HG03521 (cell line): ENCODE measurements around the gene JMJD6.
A peak's percentile ranks its signal among the peaks of the same experiment; 100 is the strongest.
"Not testable (repeated sequence)": the region's sequence is repeated elsewhere in the genome, so short reads cannot be mapped to it uniquely, and the experiment has no call there.

Source experiments
- ATAC-seq: cut with Tn5 transposase; IDR thresholded peaks from one replicate; pipeline ENCODE4 v1.9.1; 2021; ENCODE audit warnings: mild to moderate bottlenecking, moderate library complexity; ENCODE audit not compliant: unreplicated experiment

The JMJD6 gene

DNA sequence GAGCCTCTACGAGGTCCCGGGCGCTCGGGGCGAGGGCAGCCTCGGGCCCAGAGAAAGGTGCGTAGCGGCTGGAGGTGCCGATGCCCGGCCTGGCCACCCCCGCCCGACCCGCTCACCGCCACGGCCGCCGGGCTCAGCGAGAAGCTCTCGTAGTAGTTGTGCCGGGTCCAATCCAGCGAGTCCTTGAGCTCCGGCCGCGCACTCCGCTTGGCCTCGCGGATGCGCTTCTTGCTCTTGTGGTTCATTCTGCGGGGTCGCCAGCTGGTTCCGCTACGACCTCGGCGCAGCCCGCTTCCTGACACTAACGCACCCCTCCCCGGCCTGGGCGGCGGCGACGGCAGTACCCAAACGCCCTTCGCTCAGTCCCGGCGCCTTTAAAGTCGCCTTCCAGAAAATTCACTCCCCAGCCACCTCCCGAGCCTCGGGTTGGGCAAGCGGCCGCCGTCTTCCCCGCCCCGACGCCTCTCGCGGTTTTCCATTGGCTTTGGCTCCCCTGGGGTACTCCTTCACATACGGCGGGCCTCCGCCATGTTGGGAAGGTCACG lies at the start of gene JMJD6:
TSS of gene JMJD6 (minus strand) at position 376 of the 545 bp plus-strand sequence. CDS start at position 245, 131 bp downstream.
- ATAC-seq: peak; percentile 72

DNA sequence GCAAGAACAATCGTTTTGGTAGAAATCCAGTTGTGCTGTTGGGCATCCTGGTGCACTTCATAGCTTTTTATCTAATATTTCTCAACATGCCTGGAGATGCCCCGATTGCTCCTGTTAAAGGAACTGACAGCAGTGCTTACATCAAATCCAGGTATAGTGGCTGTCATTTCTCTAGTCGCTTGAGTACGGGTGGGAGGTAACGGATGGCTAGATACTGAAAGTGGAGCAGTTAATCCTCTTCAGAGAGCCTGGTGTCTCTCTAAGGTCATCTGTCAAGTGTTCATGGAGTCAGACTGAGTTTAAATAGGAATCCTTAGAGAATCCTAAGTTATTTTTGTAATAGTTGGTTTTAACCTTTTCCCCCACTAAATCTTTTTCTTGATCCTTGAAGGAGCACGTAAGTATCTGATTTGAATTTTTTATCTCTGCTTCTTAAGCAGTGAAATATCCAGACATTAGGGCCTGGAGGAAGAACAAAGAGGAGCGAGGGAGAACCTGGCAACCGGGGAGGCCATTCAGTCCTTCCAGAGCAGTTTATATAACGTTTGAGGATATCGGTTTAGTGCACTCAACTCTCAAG lies 48.7 kb upstream of the JMJD6 start:
- no peak for ATAC-seq

DNA sequence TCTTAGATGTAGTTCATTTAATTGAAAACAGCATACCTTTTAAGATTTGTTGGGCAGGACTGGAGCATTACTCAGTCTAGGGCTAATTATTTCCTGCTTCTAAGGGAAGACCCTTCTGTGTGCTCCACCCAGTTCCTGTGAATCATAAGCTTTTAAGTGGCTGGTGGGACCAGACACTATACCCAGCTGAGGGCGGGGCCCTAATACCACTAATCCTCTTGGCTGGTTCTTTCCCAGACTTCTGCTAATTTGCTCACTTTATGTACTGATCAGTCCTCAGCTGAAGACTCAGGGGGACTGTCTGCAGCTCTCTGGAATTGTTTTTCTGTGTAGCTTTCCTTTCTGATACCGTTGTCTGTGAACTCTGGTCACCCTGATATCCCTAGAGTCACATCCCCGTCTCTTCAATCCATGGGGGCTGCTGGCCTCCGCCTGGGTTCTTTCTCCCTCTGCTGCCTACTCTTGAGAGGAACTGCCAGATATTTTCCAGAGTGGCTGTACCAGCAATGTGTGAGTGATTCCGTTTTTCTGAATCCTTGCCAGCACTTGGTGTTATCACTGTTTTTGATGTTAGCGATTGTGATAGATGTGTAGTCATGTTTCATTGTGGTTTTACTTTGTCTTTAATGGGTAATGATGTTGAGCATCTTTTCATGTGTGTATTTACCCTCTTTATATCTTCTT lies 46.6 kb upstream of the JMJD6 start:
- no peak for ATAC-seq

DNA sequence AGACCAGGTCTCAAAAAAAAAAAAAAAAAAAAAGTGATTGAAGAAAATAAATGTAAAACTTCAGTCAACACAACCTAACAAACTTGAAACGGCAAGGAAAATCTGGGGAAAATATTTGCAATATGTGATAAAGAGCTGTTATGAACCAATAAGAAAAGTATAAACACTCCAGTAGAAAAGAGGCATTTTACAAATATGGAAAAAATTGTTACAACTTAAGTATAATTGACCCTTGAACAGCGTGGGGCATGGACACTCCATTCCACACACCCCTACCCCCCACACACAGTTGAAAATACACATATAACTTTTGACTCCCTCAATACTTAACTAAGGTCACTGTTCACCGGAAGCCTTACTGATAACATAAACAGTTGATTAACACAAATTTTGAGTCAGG lies 32.2 kb upstream of the JMJD6 start:
- ATAC-seq: no peak

DNA sequence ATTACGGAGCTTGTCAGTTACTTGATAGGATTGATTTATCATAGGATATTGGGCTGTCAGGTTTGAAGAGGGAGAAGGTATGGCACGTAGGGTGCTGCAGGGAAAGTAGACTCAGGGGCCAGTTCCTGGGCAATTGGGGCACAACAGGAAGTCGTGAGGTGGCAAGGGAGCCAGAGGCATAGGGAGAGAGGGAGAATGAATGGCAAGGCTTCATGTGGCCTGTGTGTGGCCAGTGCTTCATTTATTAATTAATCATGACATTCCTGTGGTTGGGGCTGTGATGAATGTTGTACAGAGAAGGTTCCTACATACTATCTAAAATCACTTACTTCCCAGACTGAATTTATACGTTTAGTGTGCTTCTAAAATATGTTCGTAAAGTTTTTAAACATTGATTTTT lies 30.9 kb upstream of the JMJD6 start:
- ATAC-seq: no peak

DNA sequence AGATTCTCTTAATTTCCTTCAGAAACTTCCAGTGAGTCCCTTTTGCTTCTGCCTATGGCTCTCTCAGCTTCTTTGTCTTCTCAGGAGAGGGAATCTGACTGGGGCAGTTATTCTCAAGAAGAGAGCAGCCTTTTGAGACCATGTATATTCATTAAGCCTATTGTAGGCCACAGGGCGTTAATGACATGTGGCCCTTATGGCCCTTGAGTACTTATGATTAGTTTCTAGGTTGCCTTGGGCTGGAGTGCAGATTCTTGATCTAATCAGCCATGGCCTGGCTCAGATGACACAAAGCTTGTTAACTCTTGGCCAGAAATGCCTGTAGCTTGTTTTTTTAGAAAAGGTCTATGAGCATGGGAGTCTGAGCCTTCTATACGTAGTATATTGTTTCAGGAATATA lies 28.9 kb upstream of the JMJD6 start:
- ATAC-seq: no peak

DNA sequence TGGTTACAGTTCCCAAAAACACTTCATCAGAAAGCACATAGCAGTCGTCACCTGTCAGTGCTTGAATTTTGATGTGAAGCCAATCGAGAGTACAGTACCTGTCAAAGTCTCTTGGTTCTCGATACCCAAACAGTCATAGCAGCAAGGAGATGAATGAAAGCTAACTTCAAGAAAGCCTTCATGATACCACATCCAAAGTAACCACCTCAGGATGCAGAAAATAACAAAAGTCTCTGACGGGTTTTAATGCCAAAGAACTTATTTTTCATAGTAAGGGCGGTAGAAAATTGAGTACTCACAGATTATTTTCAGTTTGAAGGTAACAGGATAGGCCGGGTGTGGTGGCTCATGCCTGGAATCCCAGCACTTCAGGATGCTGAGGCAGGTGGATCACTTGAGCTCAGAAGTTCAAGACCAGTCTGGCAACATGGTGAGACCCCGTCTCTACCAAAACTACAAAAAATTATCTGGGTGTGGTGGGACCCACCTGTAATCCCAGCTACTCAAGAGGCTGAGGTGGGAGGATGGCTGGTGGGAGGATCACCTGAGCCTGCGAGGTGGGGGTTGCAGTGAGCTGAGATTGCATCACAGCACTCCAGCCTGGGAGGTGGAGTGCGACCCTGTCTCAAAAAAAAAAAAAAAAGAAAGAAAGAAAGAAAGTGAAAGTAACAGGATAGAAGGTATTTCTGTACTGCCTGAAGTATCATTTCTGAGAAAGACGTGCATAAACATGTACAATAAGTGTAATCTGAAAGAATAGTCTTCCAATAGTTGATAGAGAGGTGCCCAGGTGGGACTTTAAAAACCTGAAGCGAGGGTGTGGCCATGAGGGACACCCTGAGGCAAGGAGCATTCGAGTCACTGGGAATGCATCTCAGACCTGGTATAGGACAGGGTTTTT lies 26.9 kb upstream of the JMJD6 start:
- ATAC-seq: no peak

DNA sequence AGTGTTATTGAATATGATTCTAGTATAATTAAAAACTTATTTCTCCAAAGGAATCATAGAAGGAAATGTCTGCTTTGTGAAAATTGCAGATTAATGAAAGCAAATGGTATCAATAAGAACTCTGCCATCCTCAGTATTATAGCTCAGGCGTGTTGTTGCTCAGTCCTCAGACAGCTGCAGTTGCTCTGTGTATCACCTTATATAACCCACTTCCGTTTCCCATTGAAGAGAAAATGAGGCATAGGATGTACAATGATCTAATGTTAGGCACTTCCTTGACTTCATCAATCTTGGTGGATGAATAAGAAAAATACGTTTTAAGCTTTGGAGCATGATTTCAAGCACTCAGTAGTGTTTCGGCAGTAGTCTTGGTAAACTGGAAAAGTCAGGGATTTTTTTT lies 25.6 kb upstream of the JMJD6 start:
- ATAC-seq: no peak

DNA sequence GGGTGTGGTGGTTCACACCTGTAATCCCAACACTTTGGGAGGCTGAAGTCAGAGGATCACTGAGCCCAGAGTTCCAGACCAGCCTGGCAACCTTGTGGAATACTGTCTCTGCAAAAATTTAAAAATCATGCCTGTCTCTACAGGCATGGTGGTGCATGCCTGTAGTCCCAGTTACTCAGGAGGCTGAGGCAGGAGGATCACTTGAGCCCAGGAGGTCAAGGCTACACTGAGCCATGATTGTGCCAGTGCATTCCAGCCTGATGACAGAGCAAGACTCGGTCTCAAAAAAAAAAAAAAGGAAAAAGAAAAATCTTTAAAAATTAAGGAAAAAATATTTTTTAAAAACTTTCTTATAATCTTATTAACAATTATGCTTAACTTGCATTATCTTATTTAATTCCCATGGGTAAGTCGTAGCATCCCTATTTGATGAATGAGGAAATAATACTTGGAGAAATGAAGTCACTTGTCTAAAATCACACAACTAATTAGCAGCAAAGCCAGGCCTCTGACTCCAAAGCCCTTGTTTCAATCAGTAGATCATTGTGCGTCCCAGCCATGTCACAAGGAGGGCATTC lies 25.1 kb upstream of the JMJD6 start:
- ATAC-seq: no peak

DNA sequence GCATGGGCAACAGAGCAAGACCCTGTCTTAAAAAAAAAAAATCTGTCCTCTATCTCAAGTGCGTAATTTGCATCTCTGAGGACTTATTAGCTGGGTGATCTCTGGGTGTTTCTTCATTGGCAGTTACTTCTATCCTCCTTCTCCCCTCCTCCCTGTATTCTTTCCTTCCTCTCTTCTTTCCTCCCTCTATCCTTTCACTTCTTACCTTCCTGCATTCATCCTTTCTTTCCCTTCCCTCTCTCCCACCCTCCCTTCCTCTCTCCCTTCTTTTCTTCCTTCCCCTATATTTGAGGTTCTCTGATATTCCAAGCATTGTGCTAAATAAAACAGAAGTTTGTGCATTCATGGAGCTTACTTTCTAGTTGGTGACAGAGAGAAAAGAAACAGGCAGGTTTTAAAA lies 22.3 kb upstream of the JMJD6 start:
- no peak for ATAC-seq

DNA sequence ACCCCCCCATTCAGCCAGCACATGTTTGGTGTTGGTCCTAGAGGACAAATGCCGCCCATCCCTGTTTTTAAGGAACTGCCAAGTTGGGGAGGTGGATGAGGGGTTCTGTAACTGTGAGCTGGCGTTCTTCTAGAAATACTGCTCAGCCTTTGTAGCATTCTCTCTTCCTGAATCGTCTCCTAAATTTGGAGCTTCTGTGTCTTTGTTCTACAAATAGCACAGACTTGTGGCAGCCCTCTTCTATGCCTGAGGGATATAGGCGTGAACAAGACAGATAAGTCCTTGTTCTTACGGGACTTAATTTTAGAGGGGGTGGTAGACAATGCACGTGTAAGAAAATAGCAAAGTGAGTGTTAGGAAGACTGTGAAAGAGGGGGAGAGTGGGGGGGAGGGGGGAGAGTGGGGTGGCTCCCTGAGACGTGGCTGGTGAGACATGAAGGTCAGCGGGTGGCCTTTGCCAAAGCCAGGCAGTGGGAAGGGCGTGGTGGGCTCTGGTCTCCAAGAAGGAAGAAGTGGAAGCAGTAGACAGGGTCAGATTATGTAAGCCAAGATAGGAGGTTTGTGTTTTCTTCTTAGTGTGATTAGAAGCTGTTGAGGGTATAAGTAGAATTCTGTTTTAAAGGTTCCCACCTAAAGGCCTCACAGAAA lies 21.4 kb upstream of the JMJD6 start:
- no peak for ATAC-seq

DNA sequence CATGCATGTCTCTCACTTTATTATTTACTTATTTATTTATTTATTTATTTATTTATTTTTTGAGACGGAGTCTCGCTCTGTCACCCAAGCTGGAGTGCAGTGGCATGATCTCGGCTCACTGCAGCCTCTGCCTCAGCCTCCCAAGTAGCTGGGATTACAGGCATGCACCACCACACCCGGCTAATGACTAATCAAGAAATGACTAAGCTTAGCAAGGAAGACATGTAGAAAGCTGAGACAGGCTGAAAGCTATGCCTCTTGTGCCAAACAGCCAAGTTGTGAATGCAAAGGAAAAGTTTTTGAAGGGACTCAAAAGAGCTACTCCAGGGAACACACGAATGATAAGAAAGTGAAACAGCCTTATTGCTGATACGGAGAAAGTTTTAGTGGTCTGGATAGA lies 19.4 kb upstream of the JMJD6 start:
- not testable (repeated sequence) for ATAC-seq

DNA sequence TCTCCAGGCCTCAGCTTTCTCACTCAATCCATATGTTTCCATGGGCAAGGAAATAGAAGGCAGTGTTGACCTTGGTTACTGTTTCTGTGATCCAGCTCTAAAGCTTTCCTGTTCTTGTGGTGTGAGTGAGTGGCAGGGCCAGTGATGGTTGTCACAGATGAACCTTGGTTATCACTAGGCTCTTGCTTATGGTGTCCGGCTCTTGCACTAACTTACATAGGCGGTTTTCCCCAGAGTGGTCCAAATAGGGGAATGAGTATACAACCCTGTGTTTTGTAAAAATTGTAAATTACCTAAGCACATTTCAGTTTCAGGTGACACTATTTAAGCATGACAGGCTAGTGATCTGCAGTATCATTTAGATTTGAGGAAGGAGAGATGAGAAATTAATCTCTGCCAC lies 18.3 kb upstream of the JMJD6 start:
- ATAC-seq: no peak

DNA sequence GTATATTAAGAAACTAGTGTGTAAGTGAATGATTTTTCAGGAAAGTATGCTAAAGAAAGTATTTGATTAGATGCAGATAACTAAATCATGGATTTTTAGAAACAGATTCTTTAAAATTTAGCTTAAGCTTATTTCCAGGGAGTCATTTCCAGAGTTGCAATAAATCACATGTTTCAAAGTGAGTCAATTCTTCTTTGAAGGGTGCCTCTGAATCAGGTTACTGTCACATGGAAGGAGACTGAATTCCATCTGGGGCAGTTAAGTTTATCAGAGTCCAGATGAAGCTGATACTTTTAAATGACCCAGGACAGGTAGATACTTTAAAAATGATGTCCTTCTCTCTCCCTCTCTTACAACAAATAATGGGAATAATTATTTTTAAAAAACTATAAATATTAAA lies 16.6 kb upstream of the JMJD6 start:
- ATAC-seq: no peak

DNA sequence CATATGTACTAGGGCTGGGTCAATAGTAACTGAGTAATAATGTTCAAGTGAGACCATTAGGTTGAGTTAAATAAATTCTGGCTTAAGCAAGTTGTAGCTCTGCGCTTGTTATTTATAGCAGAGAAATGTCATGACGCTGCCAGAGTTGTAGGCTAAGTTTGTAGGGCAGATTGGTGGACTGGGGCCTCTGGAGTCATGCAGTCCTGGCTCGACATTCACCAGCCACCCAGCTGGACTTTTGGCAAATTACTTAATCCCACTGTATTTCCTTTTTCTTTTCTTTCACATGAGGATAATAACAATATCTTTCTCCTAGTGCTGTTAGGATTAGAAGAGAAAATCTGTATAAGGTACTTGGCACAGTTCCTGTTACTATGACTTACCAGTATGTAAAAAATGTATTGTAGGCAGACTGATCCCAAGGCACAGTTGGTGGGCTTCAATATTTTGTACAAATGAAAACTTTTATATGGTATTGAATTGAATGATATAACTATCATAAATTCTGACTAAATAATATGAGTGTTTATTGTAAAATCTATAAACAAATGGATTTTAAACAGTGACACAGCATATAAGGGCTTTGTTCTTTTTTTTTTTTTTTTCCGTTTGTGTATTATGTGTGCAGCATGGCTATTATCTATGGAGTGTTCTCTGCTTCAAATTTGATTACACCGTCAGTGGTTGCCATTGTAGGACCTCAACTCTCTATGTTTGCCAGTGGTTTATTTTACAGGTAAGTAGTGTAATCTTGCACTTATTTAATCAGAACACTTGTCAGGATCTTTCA lies 14.1 kb upstream of the JMJD6 start:
- ATAC-seq: no peak

DNA sequence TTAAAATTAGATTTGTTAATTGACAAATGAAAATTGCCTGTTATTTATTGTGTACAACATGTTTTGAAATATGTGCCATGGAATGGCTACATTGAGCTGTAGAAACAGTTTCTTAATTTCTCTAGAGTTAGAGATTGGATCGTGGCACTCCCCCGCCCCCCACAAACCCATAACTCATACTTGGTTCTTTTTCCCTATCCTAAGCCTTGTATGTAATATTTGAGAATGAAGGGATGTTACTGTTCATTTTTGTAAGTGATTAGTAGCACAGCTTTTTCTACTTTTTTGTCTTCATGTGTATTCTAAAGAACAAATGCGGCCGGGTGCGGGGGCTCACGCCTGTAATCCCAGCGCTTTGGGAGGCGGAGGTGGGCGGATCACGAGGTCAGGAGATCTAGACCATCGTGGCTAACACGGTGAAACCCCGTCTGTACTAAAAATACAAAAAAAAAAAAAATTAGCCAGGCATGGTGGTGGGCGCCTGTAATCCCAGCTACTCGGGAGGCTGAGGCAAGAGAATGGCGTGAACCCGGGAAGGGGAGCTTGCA lies 13.2 kb upstream of the JMJD6 start:
- ATAC-seq: not testable (repeated sequence)

DNA sequence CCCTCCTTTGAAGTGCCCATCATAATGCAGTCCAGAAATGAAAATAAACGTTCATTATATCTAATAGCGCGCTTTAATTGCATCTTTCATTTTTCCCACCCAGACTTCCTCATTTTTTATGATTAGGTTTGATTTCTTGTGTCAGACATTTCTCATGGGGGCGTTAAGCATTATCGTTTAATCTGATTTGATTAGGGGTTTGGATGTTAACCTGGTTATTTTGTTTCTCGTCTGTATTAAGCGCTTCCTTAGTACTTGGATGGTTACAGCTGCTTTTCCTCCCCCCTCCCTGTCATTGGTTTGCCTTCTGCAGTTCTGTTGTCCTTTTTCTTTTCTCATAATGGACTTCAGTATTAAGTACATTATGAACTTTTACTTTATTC lies 12.1 kb upstream of the JMJD6 start:
- ATAC-seq: no peak

DNA sequence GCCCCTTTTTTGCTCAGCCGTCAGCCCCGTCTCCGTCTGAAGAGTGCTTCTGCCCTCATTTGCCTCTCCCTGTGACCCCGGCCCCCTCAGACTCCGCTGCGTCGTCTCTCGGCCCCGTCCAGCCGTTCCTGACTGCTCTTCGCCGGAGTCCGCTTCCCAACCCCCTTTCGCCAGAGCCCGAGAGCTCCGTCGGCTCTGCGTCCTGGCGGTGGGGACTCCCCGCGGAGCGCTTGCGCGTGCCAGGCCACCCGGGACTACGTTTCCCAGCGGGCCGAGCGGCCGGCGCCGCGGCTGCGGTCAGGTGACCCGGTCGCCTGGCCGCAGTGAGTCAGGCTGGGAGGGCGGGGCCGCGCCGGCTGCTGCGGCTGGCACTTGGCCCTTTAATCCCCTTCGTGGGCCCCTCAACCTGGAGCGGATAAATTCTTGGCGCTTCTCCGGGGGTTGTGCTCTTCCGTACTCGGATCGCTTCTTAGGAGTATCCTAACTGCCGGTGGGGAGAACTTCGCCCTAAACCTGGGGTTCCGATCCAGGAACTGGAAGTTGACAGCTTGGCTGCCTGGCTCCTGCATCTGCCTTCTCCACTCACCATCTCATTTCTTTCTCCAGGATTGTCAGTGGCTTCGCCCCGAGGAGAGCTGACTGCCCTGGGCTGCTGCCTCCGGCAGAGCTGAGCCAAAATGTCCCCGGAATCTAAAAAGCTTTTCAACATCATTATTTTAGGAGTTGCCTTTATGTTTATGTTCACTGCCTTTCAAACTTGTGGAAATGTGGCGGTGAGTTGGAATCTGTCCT lies 11.5 kb upstream of the JMJD6 start, which contains the start of gene MFSD11:
TSS of gene MFSD11 (plus strand) at position 444 of the 792 bp plus-strand sequence. CDS start at position 678, 234 bp downstream.
- ATAC-seq: peak; percentile 50
